ENCODE results near the gene IRX5. TPM values are rescaled to one million over a fixed set of nuclear protein-coding genes. Genes with fewer than 3 reads are reported as not detected.

The IRX5 gene
- total RNA-seq, 1 donor from 2014 or later, result 4.7 TPM

GRCh38 chr16:54976651-54977200 lies 46.1 kb downstream of the IRX5 start:
- TF ChIP-seq CTCF (IDR thresholded peaks at IDR 0.05; ENCODE audit: partially characterized antibody, unreplicated experiment), result no peak
- H3K4me3 Mint-ChIP-seq (ENCODE audit: unreplicated experiment), result no peak overlapping the region
- peaks cover 1% of the 10 kb centered on the region for H3K27me3 Mint-ChIP-seq (ENCODE audit: unreplicated experiment)
- no peaks in the 10 kb centered on the region for H3K4me1 Mint-ChIP-seq (ENCODE audit: low read depth, unreplicated experiment)
- H3K36me3 Mint-ChIP-seq (ENCODE audit: unreplicated experiment), result no peaks in the 10 kb centered on the region
- H3K27ac Mint-ChIP-seq (ENCODE audit: unreplicated experiment), result no peak overlapping the region
- DNase-seq, result no peak
- H3K9me3 Mint-ChIP-seq (ENCODE audit: unreplicated experiment), result no peaks in the 10 kb centered on the region

GRCh38 chr16:54977211-54977610 lies 46.5 kb downstream of the IRX5 start:
- no peaks in the 10 kb centered on the region for H3K27me3 Mint-ChIP-seq (ENCODE audit: unreplicated experiment)

GRCh38 chr16:54980821-54981220 lies 50.2 kb downstream of the IRX5 start:
- H3K4me1 Mint-ChIP-seq (ENCODE audit: low read depth, unreplicated experiment), result no peaks in the 10 kb centered on the region

More at GRCh38 chr16:54977211-54977610, 46.5 kb downstream of the IRX5 start:
- Mint-ChIP-seq H3K4me3 (ENCODE audit: unreplicated experiment) (no peak overlapping the region), H3K36me3 (ENCODE audit: unreplicated experiment) (no peaks in the 10 kb centered on the region), H3K4me1 (ENCODE audit: low read depth, unreplicated experiment) (no peaks in the 10 kb centered on the region), H3K27ac (ENCODE audit: unreplicated experiment) (no peak overlapping the region), H3K9me3 (ENCODE audit: unreplicated experiment) (no peaks in the 10 kb centered on the region)
- no peak for DNase-seq
- TF ChIP-seq CTCF (IDR thresholded peaks at IDR 0.05; ENCODE audit: partially characterized antibody, unreplicated experiment), result no peak

More at GRCh38 chr16:54980821-54981220, 50.2 kb downstream of the IRX5 start:
- H3K27ac Mint-ChIP-seq (ENCODE audit: unreplicated experiment), result no peak overlapping the region
- H3K9me3 Mint-ChIP-seq (ENCODE audit: unreplicated experiment), result no peaks in the 10 kb centered on the region
- DNase-seq, result no peak
- no peaks in the 10 kb centered on the region for H3K36me3 Mint-ChIP-seq (ENCODE audit: unreplicated experiment)
- H3K4me3 Mint-ChIP-seq (ENCODE audit: unreplicated experiment), result no peak overlapping the region
- no peak for TF ChIP-seq CTCF (IDR thresholded peaks at IDR 0.05; ENCODE audit: partially characterized antibody, unreplicated experiment)
- H3K27me3 Mint-ChIP-seq (ENCODE audit: unreplicated experiment), result peaks cover 1% of the 10 kb centered on the region
